HG02884 (cell line): ENCODE data around the gene RTL1.

Experiments
- ATAC-seq: cut with Tn5 transposase; IDR thresholded peaks from one replicate; pipeline ENCODE4 v1.9.1; 2021; ENCODE audit warnings: mild to moderate bottlenecking, moderate library complexity; ENCODE audit not compliant: unreplicated experiment

The RTL1 gene

GRCh38 chr14:100882026-100882967, 21.2 kb downstream of the RTL1 start:
- no peak for ATAC-seq

GRCh38 chr14:100881211-100882025, 22.1 kb downstream of the RTL1 start:
- ATAC-seq: no peak

- ATAC-seq: no peak
Measured at GRCh38 chr14:100880271-100881101, 23.0 kb downstream of the RTL1 start.

- no peak for ATAC-seq
Measured at GRCh38 chr14:100879782-100880181, 23.7 kb downstream of the RTL1 start.

GRCh38 chr14:100879194-100879593, 24.3 kb downstream of the RTL1 start:
- no peak for ATAC-seq

GRCh38 chr14:100878271-100879146, 25.0 kb downstream of the RTL1 start:
- no peak for ATAC-seq

- ATAC-seq: no peak
Measured at GRCh38 chr14:100875861-100876590, 27.5 kb downstream of the RTL1 start.

GRCh38 chr14:100875126-100875525, 28.4 kb downstream of the RTL1 start:
- ATAC-seq: no peak

GRCh38 chr14:100874411-100875091, 29.0 kb downstream of the RTL1 start:
- no peak for ATAC-seq

- no peak for ATAC-seq
Measured at GRCh38 chr14:100874051-100874410, 29.5 kb downstream of the RTL1 start.

- no peak for ATAC-seq
Measured at GRCh38 chr14:100873096-100873482, 30.4 kb downstream of the RTL1 start.

- ATAC-seq: no peak
Measured at GRCh38 chr14:100872259-100873095, 31.0 kb downstream of the RTL1 start.

- no peak for ATAC-seq
Measured at GRCh38 chr14:100871234-100872186, 32.0 kb downstream of the RTL1 start.

GRCh38 chr14:100868621-100869370, 34.7 kb downstream of the RTL1 start:
- ATAC-seq: no peak

GRCh38 chr14:100867631-100868315, 35.7 kb downstream of the RTL1 start:
- ATAC-seq: no peak
